ENCODE data around the gene VAV2.
A peak's percentile ranks its signal among the peaks of the same experiment; 100 is the strongest.

VAV2 gene

DNA sequence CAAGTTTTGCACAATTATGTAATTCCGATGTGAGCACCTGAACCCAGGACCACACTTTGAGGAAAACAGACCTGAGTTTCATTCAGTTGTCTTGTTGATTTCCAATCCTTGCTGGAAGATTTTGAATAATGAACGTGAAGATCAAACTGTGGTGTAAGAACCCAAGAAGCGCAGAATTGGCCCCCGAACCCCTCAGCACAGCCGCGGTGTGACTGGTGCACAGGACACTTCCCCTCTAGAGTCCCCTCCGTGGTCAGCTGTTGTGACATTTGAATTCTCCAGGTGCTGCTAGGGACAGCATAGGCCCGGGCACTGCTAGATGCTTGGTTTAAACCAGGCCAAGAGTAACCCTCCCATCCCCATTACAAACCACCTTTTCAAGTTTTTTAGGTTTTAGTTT lies 34.9 kb upstream of the VAV2 start:
- DNase-seq: no peak

DNA sequence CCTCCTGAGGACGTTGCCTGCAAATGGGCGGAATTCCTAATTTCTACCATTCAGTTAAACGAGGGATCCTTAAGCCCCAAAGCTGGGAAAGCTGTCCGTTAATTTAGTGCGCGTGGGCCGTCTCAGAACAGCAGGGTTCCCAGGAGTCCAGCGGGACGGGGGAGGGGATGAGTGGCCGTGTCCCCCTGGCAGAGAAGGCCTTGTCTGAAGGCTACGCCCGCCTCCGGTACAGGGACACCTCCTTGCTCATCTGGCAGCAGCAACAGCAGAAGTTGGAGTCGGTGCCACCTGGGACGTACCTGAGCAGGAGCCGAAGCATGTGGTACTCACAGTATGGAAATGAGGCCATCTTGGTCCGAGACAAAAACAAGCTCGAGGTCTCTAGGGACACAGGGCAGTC lies 34.5 kb upstream of the VAV2 start:
- no peak for DNase-seq

DNA sequence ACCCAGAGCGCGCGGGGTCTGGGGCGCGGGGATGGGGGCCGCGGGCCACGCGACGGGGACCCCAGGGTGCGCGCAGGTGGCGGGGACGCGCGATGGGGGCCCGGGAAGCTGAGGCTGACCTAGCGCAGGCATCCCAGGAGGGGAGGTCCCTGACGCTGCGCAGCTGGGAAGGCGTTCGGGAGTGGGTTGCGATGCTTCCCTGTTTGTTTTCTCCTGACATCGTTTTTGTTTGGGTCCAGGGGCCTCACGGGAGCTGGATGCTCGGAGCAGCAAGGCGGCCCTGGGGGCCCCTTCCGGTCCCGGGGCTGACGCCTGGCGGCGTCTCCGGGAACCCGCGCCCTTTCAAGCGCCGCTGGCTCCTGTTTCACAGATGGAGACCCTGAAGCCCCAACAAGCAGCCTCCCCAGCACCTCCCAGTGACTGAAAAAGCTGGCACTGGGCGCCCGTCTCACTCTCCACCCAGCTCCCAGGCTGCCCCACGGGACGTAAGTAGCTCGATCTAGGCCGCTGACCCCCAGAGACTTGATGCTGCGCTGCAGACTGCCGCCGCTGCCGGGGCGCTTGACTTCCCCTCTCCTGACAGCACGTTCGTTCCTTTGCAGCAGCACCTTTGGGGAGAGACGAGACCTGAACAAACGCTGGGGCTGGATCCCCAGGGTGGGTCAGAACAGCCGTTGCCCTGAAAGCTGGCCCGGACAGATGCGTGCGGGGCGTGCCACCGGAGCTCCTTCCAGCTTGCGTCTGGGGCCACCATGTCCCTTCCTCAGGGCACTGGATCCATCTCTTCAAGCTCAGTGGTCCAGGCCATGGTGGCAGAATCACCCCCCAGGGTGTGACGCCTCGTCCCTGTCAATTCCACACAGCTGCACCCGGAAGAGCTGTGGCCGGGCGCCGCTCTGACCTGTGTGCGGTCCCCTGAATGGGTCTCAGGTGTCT lies 33.8 kb upstream of the VAV2 start:
- DNase-seq: peak; percentile 50 to 57

DNA sequence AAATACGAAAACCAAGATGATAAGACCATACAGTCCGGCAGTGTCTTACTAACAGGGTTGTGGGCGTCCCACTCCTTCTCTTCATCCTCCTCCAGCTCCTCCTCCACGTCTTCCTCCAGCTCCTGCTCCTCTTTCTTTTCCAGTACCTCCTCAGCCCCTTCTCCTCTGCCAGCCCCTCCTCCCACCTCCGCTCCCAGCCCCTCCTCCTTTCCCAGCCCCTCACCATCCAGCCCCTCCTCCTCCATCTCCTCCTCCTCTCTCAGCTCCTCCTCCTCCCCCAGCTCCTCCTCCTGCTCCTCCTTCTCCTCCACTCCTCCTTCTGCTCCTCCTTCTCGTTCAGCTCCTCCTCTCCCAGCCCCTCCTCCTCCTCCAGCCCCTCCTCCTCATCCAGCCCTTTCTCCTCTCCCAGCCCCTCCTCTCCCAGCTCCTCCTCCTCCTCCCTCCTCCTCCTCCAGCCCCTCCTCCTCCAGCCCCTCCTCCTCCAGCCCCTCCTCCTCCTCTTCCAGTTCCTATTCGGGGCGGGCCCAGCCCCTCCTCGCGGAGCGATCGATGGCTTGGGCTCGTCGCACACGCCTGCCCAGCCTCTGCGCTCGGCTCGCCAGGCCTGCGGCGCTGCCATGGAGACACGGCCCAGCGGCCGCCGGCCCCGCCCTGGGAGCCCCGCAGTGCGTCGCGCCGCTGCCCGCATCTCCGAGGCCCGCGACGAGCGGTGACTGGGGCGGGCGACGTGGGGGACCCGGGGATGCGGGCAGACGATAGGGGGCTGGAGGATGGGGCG lies 32.9 kb upstream of the VAV2 start, which contains the start of gene BRD3OS:
Gene BRD3OS (plus strand): TSS at position 654 of the 778 bp plus-strand sequence. CDS start 1,267 bp downstream, outside the sequence.
- DNase-seq: peak; percentile 90 to 92

DNA sequence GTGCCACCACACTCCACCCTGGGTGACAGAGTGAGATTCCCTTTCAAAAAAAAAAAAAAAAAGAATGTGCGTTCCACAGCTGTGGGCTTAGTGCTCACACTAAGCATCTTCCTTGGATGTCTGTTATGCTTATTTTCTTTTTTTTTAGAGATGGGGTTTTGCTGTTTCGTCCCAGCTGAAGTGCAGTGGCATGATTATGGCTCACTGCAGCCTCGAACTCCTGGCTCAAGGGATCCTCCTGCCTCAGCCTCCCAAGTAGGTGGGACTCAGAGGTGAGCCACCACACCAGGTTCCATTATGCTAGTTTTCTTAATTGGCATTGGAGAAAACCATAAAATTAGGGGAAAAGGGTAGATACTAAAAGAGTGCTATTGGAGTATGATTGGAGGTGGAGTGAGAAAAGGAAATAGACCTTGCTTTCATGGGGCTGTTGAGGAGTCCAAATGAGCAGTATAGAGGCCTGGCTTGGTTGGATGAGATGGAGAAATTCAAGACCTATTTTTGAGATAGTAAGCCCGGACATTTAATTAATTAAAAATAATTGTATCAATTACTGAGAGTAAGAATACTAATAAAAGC lies 32.2 kb upstream of the VAV2 start:
- no peak for DNase-seq

DNA sequence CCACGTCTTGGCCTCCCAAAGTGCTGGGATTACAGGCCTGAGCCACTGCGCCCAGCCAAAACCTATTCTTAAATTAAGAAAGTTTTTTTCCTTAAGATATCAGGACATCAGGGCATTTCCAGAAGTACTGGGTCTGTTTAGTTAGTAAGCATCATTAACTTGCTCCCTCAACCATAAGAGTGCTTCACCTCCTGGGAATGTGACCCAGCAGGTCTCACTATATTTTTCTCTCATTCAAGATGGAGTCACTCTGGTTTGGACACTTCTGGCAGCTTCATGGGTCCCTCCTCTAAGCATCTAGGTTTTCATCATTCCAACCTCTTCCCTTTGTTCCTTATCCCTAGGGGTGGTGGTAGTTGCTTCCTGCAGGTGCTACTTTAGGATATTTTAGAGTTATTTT lies 22.8 kb upstream of the VAV2 start:
- DNase-seq: no peak

DNA sequence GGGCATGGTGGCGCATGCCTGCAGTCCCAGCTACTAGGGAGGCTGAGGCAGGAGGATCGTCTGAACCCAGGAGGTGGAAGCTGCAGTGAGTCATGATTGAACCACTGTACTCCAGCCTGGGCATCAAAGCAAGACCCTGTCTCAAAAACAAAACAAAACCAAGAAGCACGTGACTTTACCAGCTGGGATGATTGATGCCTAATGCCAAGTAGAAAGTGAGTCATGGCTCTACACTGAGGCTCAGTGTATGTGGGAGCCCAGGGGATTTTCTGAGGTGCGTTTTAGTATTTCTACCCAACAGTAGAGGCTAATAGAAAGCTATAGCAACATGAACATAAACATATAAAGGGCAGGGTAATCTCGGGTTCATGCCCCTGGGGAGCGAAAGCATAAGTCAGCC lies 19.3 kb upstream of the VAV2 start:
- no peak for DNase-seq

DNA sequence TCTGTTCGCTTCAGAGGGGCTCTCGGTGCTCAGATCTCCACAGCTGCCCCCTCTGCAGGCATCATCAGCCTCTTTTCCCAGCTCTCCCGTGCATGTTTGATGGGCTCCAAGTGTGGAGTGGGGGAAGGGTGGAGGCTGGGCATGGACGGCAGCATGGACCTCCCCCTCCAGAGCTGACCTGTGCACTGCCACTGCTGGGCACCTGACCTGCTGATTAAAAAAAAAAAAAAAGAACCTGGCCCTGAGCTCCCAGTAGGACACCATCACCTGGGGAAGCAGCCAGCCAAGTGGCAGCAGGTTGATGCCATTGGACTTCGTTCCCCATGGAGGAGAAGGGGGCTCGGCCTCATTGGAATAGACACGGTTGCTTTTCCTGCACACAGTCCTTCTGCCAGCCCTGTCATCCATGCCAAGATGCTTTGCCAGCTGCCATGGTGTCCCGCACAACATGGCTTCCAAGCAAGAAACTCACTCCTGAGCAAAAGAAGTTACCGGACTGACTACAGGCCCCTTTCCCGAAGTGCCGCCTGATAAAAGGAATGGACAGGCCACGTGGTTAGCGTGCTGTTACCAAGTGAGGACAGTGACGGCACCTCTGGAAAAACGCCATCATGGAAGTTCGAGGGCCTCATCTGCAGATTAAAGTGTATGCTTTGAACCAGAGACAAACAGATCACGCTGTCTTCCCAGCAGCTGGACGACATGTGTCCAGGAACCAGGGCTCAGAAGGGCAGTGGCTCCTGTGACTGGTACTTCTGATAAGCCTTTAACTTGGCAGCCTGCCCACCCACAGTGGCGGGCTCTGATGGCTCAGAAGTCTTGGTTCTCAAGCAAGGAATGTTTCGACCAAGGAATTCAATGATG lies 18.4 kb upstream of the VAV2 start:
- DNase-seq: no peak

DNA sequence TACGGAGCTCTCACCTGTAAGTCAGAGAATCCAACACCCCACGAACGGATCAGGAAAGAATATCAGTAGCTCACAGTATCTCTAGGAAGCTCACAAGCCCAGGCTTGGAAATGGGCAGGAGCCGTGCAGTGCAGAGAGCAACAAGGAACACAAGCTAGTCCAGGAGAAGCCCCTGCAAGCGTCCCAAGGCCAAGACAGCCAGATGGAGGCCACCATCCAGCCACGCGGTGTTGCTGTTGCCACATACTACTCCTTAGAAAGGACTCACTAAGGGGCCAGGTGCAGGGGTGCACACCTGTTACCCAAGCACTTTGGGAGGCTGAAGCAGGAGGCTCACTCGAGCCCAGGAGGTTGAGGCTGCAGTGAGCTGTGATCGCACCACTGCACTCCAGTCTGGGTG lies 15.4 kb upstream of the VAV2 start:
- no peak for DNase-seq

DNA sequence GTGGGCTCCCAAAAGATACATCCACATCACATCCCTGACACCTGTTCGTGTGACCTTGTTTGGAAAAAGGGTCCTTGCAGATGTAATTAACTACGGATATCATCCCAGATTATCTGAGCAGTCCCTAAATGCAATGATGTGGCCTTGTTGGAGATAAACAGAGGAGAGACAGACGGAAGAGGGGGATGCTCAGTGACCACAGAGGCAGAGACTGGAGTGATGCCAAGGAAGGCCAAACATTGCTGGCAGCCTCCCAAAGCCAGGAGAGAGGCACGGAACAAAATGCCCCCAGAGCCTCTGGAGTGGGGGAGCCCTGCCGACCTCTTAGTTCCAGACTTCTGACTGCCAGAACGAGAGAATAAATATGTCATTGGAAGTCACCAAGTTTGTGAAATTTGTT lies 15.0 kb upstream of the VAV2 start:
- no peak for DNase-seq

DNA sequence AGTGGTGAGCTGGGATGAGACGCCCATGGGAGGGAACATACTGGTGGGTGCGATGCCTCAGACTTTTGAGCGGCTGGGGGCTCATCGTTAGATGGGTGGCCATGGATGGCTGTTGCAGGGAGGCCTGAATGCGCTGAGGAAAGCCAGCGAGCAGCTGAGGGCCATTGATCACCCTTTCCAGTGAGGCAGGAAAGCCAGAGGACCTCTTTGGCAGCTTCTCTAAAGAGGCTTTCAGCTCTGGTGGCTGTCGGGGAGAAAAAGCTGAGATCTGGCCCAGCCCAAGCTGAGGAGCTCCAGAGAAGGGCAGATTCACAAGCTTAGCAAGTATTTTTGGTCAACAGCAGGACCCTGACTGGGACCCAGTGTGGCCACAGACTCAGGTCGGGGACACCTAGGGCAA lies 13.3 kb upstream of the VAV2 start:
- DNase-seq: no peak

DNA sequence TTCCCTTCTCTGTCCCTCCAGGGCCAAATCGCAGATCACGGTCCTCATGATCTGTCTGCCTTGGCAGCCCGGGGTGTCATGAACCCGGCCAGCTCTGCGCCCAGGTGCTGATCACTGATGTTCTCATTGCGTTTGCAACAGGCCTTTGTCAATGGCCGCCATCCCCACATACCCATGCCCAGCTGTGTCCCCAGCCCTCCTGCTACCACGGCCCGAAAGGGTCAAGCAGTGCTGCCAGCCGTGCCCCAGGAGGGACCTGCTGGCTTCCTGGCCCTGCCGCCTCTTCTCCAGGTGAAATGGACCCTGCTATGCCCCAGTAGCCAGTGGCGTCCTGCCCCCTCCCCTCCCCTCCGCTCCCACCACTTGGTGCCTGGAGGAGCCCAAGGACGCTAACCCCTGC lies 12.8 kb upstream of the VAV2 start:
- no peak for DNase-seq

DNA sequence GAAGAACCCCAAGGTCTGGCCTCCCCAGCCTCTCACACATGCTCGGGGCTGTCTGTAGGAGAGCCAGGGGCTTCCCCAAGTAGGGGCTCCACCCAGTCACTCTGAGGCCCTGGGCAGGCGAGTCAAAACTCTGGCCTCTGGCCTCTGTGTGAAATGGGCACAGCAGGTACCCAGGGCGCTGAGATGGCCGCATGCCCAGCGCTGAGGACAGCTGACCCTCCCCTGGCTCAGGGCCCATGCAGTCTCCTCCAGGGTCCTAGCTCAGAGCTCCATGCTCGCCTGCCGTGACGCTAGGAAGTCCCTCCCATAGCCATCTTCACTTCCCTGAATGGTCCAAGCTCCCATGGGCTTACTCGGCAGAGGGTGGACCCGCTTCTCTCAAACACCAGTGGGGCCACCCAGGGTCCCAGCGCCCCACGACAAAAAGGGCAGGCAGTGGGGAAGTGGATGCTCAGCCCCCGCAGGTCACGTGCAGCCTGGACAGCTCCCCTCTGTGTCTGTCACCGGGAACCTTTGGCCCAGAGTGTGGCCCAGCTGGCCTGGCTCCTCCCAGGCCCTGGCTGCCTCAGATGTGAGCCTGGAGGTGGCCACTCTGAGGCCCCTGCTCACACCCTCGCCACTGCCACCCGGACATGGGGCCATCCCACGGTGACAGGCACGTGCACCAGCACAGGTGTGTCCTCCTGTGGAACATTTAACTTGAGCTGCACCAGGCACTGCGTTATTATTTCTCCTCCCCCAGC lies 12.2 kb upstream of the VAV2 start:
- no peak for DNase-seq

DNA sequence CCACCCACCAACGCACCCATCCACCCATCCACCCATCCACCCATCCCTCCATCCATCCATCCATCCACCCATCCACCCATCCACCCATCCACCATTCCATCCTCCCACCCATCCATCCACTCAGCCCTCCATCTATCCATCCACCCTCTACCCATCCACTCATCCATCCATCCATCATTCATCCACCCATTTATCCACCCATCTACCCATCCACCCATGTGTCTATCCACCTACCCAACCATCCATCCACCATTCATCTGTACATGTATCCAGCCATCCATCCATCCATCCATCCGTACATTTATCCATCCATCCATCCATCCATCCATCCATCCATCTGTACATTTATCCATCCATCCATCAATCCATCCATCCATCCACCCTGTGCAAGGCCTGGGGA lies 11.1 kb upstream of the VAV2 start:
- no peak for DNase-seq

DNA sequence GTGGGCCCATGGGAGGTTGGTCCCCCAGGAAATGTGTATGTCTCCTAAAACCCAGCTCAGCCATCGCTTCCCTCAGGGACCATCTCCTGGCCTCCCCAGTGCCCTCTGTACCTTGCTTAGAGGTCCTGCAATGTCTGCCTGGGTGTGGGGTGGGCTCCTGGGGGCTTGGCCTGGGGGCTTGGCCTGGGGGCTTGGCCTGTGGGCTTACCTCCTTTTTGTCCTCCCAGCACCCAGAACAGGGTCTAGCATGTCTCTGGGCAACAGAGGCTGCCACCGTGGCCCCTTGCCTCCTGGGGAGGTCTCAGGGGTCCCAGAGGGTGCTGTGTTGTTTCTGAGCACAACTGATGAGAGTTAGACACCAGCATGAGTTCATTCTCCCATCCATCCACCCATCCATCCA lies 10.7 kb upstream of the VAV2 start:
- no peak for DNase-seq

DNA sequence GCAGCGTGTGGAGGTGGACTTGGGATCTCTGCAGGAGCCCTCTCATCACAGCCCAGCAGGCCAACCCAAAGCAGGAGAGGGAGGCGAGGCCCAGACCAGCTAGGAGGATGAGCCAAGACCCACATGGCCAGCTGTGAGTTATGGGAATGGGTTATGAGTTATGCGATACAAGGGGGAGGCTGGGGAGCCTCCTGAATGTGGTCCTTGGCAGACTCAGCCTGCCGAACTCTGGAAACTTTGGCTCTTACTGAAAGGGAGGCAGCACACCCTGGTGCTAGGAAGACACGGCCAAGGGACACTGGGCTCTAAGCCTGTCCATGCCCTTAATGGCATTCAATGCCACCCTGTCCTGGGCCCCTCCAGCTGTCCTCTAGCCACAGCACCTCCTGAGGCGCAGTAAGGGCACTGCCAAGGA lies 7.7 kb upstream of the VAV2 start:
- DNase-seq: no peak

DNA sequence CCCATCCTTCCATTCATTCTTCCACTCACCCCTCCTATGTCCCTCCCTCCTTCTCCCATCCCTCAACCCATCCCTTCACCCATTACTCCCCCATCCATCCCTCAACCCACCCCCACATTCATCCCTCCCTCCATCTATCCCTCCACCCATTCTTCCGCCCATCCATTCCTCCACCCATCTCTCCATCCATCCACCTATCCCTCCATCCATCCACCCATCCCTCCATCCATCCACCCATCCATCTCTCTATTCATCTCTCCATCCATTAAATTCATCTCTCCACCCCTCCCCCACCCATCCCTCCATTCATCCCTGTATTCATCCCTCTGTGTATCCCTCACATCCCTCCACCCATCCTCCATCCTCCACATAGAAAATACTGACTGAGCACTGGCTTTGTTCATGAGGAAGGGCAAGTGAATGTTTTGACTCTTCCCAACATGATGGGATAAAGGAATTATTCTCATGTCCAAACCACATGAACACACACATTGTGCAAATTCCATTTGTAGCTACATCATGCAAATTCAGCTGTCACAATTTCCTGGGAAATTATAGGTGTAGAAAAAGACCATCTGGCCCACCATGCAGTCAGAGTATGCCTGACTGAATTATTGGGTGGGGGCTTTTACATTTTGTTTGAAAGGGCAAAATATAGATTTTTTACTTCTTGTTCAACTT lies 6.9 kb upstream of the VAV2 start:
- no peak for DNase-seq

DNA sequence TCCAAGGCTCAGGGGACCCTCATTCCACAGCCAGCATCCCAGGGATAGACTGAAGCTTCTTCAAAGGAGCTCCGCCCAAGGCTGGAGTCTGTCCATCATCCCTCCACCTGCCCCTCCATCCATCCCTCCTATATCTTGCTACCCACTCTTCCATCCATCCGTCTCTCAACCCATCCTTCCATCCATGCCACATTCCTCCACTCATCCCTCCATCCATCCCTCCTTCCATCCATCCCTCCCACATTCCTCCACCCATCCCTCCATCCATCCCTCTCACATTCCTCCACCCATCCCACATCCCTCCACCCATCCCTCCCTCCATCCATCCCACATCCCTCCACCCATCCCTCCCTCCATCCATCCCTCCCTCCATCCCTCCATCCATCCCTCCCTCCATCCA lies 5.5 kb upstream of the VAV2 start:
- DNase-seq: no peak

DNA sequence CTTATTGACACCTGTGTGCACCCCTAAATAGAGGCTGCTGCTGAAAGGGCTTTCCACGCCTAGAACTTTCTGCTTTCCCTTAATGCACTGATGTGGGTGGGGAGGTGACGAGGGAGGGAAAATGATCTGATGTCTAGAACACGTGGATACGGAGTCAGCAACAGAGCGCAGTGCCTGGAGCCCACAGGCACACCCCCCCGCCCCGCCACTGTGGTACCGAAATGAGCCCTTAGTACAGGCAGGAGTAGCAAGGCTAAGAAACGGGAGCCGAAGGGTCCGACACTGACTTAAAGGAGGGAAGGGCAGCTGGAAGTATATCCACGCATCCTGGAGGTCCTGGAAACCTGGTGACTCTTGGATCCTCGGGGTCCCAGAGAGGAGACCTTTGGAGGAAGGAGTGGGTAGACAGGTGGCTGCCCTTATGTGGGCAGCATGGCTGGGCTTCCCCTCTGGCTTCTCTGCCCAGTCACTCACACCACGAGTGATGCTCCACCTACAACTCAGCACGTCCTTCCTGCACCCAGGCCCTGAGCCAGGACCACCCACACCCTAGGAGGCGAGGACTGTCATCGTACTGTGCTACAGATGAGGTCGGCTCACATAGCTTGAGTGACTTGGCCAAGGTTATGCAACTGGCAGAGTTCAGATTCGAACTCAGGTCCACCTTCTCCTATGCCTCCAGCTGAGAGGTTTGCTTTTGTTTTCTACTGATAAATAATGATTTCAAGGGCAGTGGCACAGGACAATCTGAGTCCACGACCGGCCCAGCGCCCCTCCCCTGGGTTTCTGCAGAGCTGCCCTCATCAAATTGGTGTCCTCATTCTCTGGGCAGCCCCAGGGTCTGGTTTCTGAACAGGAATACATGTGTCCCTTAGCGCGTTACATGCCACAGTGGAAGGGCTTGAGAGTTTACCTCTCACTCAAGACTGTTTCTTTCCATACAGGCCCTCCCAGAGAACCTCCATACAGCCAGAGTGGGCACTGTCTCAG lies 4.7 kb upstream of the VAV2 start:
- DNase-seq: no peak

Measured in activated CD4-positive, alpha-beta T cell treated with anti-CD3 and anti-CD28 coated beads, Interleukin-2, amount 50 U/mL, for 48 hours (primary cell).